ENCODE measurements around the gene RAD21L1.

RAD21L1 gene

DNA sequence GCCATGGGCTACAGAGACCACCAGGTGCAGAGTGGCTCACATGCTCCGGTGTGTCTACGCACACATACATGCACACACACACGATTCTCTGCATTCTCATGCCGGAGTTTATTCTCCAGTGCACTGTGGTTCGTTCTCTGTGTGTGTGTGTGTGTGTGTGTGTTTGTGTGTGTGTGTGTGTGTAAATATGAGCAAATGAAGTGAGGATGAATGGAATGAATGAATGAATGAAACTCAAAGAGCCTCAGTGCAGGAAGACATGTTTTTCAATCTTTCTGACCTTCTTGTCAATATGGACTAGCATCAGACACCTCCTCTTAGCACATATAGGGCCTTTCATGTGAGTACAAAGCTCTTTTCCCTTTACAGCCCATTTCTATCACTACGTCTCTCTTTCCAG lies 42.7 kb upstream of the RAD21L1 start:
- TF ChIP-seq NFIC (IDR thresholded peaks at IDR 0.05) (no peak), EGR1 (IDR thresholded peaks at IDR 0.05) (no peak), TAF1 (IDR thresholded peaks at IDR 0.05; ENCODE audit: low read depth) (no peak), RAD21 (IDR thresholded peaks at IDR 0.05; ENCODE audit: low read depth) (no peak), YY1 (IDR thresholded peaks at IDR 0.05; ENCODE audit: low read depth) (no peak), ZBTB7A (IDR thresholded peaks at IDR 0.05; ENCODE audit: low read depth) (no peak), CREB1 (IDR thresholded peaks at IDR 0.05; ENCODE audit: low read depth) (no peak), EP300 (IDR thresholded peaks at IDR 0.05; ENCODE audit: borderline replicate concordance) (no peak)
- TF ChIP-seq, protein P1, sequence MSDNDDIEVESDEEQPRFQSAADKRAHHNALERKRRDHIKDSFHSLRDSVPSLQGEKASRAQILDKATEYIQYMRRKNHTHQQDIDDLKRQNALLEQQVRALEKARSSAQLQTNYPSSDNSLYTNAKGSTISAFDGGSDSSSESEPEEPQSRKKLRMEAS (IDR thresholded peaks at IDR 0.05), result no peak
- TF ChIP-seq, protein P2, sequence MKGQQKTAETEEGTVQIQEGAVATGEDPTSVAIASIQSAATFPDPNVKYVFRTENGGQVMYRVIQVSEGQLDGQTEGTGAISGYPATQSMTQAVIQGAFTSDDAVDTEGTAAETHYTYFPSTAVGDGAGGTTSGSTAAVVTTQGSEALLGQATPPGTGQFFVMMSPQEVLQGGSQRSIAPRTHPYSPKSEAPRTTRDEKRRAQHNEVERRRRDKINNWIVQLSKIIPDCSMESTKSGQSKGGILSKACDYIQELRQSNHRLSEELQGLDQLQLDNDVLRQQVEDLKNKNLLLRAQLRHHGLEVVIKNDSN (IDR thresholded peaks at IDR 0.05), result no peak
- TF ChIP-seq, protein P3, sequence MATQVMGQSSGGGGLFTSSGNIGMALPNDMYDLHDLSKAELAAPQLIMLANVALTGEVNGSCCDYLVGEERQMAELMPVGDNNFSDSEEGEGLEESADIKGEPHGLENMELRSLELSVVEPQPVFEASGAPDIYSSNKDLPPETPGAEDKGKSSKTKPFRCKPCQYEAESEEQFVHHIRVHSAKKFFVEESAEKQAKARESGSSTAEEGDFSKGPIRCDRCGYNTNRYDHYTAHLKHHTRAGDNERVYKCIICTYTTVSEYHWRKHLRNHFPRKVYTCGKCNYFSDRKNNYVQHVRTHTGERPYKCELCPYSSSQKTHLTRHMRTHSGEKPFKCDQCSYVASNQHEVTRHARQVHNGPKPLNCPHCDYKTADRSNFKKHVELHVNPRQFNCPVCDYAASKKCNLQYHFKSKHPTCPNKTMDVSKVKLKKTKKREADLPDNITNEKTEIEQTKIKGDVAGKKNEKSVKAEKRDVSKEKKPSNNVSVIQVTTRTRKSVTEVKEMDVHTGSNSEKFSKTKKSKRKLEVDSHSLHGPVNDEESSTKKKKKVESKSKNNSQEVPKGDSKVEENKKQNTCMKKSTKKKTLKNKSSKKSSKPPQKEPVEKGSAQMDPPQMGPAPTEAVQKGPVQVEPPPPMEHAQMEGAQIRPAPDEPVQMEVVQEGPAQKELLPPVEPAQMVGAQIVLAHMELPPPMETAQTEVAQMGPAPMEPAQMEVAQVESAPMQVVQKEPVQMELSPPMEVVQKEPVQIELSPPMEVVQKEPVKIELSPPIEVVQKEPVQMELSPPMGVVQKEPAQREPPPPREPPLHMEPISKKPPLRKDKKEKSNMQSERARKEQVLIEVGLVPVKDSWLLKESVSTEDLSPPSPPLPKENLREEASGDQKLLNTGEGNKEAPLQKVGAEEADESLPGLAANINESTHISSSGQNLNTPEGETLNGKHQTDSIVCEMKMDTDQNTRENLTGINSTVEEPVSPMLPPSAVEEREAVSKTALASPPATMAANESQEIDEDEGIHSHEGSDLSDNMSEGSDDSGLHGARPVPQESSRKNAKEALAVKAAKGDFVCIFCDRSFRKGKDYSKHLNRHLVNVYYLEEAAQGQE (IDR thresholded peaks at IDR 0.05; ENCODE audit: low read depth), result no peak

DNA sequence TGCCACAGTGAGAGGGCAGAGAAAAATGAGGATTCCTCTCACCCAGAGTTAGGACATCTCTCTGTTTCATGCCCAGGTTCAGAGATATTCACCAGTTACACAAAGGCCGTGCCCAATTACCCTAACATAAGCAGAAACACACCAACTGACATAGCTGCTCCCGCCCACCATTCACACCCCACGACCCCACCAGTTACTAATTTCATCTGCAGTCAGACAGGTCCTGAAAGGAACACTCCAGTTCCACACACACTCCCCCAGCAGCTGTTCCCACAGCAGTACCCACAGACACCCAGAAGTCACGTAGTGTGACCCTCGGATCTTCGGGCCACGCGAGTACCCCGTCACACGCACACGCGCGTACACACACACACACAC lies 41.6 kb upstream of the RAD21L1 start:
- no peak for TF ChIP-seq CREB1 (IDR thresholded peaks at IDR 0.05; ENCODE audit: low read depth)
- no peak for TF ChIP-seq RAD21 (IDR thresholded peaks at IDR 0.05; ENCODE audit: low read depth)
- TF ChIP-seq, protein P3 (IDR thresholded peaks at IDR 0.05; ENCODE audit: low read depth), result no peak
- TF ChIP-seq EGR1 (IDR thresholded peaks at IDR 0.05), result no peak
- no peak for TF ChIP-seq FOXM1 (IDR thresholded peaks at IDR 0.05; ENCODE audit: borderline replicate concordance, low read depth)
- TF ChIP-seq YY1 (IDR thresholded peaks at IDR 0.05; ENCODE audit: low read depth), result no peak
- TF ChIP-seq CEBPB (IDR thresholded peaks at IDR 0.05), result no peak
- TF ChIP-seq EP300 (IDR thresholded peaks at IDR 0.05; ENCODE audit: borderline replicate concordance), result no peak

DNA sequence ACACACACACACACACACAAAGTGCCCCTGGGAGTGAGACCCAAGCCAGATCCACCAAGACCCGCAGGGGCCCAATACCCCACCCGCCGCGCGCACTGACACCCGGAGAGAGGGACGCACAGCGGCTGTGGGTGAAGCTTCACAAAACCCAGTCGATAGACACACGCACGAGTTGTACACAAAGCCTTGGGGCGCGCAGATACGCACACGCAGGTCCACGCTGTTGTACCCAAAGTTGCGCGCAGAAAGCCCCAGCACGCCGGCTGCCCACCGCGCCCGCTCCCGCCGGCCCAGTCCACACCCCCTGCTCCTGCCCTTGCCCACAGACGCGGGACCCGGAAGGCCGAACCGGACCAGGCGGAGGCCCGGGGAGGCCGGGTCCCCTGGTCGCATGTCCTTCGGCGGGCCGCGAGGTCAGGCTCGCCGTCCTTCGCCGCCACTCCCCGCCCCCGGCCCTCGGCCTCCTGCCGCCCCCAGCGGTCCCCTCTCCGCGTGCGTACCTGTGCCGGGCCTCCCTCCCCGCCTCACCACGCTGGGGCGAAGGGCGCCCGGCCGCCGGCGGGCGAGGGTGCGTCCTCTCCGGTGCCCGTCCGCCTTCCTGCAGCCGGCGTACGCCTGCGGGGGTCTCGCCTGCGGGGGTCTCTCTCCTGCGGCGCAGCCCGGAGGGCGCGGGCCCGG lies 41.1 kb upstream of the RAD21L1 start, which contains the start of gene TMEM74B:
TMEM74B (minus strand) TSS at position 344 of the 678 bp plus-strand sequence. CDS start 1,180 bp downstream, outside the sequence.
- TF ChIP-seq YY1 (IDR thresholded peaks at IDR 0.05; ENCODE audit: low read depth) (no peak), ZBTB7A (IDR thresholded peaks at IDR 0.05; ENCODE audit: low read depth) (0 out of 2 replicates have a peak, but pooled peaks have one; percentile 44)

DNA sequence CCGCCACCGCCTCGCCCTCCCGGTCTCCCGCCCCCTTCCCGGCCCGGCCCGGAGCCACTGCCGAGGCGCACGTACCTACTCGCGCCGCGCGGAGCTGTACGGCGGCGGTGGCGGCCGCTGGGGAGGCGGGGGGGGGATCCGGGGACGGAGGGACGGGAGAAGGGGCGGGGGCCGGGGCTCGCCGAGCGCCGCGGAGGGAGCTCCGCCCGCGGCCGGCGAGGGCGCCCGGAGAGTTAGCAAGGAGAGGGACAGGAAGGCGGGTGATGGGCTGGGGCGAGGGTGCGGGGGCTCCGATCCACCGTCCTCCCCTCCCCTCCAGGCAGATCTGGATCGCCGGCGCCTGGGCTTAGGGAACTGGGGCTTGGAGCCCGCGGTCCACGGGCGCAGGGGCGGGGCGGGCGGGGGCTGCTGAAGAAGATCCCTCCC lies 40.5 kb upstream of the RAD21L1 start:
- TF ChIP-seq EGR1 (IDR thresholded peaks at IDR 0.05) (no peak), RAD21 (IDR thresholded peaks at IDR 0.05; ENCODE audit: low read depth) (no peak), CEBPB (IDR thresholded peaks at IDR 0.05) (no peak)
- TF ChIP-seq, protein P3 (IDR thresholded peaks at IDR 0.05; ENCODE audit: low read depth), result no peak
- TF ChIP-seq, protein P2 (IDR thresholded peaks at IDR 0.05), result no peak

DNA sequence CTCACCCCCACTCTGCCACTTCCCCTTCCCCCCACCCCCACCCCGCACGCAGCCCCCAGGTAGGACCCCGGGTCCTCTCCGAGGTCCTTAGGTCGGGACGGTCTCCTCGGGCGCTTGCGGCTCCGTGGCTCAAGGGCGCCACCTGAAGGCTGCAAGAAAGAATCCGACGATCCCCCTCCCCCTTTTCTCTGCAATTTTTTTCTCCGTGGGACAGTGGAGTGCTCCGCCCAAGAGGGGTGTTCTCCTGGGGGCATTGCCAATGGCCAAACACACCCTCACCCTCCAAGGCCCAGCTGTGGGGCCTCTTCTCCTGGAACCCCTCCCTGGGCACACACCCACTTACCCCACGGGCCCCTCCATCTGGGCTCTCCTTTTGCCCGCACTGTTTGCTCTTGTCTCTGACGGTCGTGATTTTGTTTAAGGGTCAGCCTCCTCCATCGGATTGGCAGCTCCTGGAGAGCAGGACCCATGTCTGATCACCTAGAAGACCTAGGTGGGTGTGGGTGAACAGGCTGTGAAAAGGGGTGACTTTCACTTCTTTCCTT lies 40.0 kb upstream of the RAD21L1 start:
- TF ChIP-seq ZBTB7A (IDR thresholded peaks at IDR 0.05; ENCODE audit: low read depth) (peak; percentile 38; the same call in 1 of the 2 replicates), RAD21 (IDR thresholded peaks at IDR 0.05; ENCODE audit: low read depth) (peak; percentile 69), TAF1 (IDR thresholded peaks at IDR 0.05; ENCODE audit: low read depth) (no peak), TEAD4 (IDR thresholded peaks at IDR 0.05) (0 out of 2 replicates have a peak, but pooled peaks have one; percentile 20), FOXM1 (IDR thresholded peaks at IDR 0.05; ENCODE audit: borderline replicate concordance, low read depth) (no peak), EGR1 (IDR thresholded peaks at IDR 0.05) (no peak), EP300 (IDR thresholded peaks at IDR 0.05; ENCODE audit: borderline replicate concordance) (no peak), CREB1 (IDR thresholded peaks at IDR 0.05; ENCODE audit: low read depth) (no peak), CEBPB (IDR thresholded peaks at IDR 0.05) (no peak), TCF12 (IDR thresholded peaks at IDR 0.05; ENCODE audit: low read depth) (no peak), YY1 (IDR thresholded peaks at IDR 0.05; ENCODE audit: low read depth) (no peak), NFIC (IDR thresholded peaks at IDR 0.05) (no peak)
- TF ChIP-seq, protein P2 (IDR thresholded peaks at IDR 0.05), result no peak
- TF ChIP-seq, protein P1 (IDR thresholded peaks at IDR 0.05), result no peak
- TF ChIP-seq, protein P3 (IDR thresholded peaks at IDR 0.05; ENCODE audit: low read depth), result peak; percentile 24; the same call in 1 of the 2 replicates

Data from Ishikawa (cell line).